Right lung (tissue), 5 donors: ENCODE measurements around the gene GRM4. TPM values are rescaled to one million over a fixed set of nuclear protein-coding genes. Genes with fewer than 3 reads are reported as not detected.
A peak's percentile ranks its signal among the peaks of the same experiment; 100 is the strongest.

ENCODE experiments used
- DNase-seq, 2 donors: peaks; one replicate each; pipeline ENCODE4 v3.0.0-alpha.2; 2013
- polyA plus RNA-seq, 5 donors: library from polyadenylated mRNA; unstranded; fragments of 120-200 nt; gene quantifications; one replicate each; pipeline versions ENCODE4 v1.2.1 to v1.2.3, GENCODE V29; 2013; ENCODE audit warnings: inconsistent platforms in 1 of 5, low replicate concordance in 1 of 5; ENCODE audit not compliant: insufficient read length in 5 of 5, insufficient read depth in 1 of 5

The GRM4 gene
- polyA plus RNA-seq, 5 donors, result 0.33 to 0.60 (median 0.37) TPM

- DNase-seq, result no peak
Measured at GRCh38 chr6:34143196-34143883, 2.5 kb downstream of the GRM4 start.

DNA sequence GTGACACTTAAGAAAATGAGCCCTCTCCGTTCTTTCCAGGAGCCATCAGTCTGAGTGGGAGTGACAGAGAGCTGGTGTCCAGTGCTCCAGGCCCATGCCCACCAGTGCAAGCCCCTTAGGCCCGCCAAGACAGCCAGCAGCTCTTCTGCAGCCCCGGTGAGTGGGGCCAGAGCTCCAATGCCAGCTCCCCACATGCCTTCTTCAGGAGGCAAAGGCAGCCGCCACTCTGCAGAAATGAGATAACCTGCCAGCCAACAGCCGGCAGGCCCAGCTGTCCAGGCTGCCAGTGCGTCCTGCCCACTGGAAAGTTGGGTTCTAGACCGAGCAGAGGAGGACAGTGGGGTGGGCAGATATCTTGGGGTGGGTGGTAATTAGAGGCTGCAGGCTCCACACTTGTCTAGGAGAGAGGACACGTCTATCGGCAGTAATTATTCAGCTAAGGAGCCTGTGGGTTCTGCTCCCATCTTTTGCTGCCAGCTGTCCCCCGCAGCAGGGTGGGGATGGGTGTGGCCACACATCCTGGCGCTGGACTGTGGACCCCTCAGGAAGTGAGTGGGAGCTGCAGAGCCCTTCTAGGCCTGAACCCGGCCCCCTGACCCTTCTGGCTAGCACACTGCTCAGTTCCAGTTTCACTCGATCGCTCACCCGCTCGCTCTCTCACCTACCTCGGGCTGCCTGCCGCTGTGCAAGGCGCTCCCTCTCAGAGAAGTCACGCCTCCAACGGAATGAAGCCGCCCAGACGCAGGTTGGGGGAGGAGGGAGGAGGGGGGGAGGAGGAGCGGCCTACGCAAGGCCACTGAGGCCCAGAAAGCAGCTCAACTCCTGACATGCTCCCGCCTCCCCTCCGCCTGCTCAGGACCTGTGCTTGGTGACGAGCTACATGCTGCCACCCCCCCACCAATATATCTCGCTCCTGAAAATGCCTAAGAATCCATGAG lies 3.6 kb downstream of the GRM4 start:
- no peak for DNase-seq

DNA sequence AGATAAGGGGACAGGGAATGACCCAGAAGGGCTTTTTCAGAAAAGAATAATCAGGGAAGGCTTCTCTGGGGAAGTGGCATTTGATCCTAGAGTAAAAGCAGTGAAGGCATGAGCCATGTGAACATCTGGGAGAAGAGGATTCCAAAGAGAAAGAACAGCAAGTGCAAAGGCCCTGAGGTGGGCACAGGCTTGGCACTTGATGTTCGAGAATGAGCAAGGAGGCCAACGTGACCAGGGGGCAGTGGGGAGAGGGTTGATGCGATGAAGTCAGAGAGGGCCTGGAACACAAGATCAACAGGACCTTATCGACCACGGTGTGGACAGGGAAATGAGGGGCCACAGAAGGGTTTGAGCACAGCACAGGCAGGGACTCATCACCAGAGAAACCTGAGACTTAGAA lies 5.8 kb downstream of the GRM4 start:
- DNase-seq, result no peak

GRCh38 chr6:34138914-34139510 lies 6.9 kb downstream of the GRM4 start:
- no peak for DNase-seq

DNA sequence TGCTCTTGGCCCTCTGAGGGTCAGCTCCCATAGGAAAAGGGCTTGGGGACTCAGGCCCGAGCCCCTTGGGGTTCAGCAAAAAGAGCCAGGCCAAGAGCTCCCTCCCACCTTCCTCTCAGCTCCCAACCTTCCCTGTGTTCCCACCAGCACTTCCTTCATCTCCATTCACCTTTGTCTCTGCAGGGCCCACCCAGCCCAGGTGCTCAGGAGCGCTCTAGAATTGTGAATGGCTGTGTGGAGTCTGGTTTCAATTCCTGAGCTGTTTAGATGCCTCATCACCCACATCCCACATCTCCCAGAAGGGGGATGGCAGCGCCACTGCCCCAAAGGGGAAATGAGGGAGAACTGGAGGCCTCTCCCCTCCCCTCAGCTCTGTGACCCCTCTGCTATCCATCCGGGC lies 7.7 kb downstream of the GRM4 start:
- DNase-seq, result no peak

DNA sequence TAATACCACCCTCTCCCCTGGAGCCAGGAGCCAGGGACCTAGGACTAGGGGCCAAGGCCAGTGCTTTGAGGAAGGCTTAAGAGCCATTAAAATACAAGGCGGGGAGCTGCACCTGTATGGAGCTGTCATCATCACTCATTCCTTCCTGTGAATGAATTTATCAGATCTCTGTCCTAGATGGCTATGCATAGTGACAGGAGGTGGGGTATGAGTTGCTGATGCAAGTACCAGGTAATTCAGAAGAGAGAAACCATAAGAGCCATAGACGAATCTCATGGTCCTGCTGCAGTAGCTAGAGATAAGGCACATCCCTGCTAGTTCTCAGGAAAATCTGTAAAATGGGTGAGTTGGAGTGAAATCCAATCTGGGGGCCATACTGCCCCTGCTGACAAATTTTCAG lies 10.3 kb downstream of the GRM4 start:
- DNase-seq, result no peak

GRCh38 chr6:34132486-34133185 lies 13.3 kb downstream of the GRM4 start:
- peak; percentile 36 to 37 for DNase-seq

- DNase-seq, result no peak
Measured at GRCh38 chr6:34131326-34132290, 14.3 kb downstream of the GRM4 start.

- DNase-seq, result no peak
Measured at GRCh38 chr6:34130862-34131261, 15.0 kb downstream of the GRM4 start.

DNA sequence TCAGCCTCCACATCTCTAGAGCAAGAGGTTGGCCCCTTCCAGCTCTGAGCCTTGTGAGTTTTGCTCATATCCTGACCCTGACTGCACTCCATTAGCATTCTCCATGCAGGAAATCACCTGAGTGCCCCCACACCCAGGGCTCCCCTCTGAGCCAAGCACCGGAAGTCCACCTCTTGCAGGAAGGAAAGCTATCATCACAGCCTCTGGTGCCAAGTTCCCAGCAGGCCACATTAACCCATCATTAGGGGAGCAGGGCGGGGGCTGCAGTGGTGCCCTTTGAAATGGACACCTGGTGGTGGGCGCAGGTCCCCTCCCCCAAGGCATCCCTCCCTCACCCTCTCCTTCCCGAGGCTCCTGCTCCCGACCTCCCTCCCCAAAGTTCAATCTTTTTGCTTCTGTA lies 16.1 kb downstream of the GRM4 start:
- DNase-seq, result no peak

- DNase-seq, result no peak
Measured at GRCh38 chr6:34128045-34128444, 17.8 kb downstream of the GRM4 start.

GRCh38 chr6:34126419-34126818 lies 19.5 kb downstream of the GRM4 start:
- no peak for DNase-seq

DNA sequence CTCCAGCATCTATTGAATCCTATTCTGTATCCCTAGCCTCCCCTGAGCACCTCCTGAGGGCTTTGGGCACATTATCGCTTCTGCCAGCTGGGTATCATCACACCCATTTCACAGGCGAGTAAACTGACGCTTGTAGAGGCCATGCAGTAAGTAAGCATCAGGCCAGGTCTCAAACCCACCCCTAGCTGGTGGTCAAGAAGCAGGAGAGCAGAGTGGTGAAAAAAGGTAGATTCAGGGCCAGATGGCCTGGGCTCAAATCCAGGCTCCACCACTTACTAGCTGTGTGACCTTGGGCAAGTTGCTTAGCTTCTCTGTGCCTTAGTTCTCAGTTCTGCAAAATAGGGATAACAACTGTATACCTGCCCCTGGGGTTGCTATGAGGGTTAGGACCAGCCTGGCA lies 19.9 kb downstream of the GRM4 start:
- DNase-seq, result no peak

DNA sequence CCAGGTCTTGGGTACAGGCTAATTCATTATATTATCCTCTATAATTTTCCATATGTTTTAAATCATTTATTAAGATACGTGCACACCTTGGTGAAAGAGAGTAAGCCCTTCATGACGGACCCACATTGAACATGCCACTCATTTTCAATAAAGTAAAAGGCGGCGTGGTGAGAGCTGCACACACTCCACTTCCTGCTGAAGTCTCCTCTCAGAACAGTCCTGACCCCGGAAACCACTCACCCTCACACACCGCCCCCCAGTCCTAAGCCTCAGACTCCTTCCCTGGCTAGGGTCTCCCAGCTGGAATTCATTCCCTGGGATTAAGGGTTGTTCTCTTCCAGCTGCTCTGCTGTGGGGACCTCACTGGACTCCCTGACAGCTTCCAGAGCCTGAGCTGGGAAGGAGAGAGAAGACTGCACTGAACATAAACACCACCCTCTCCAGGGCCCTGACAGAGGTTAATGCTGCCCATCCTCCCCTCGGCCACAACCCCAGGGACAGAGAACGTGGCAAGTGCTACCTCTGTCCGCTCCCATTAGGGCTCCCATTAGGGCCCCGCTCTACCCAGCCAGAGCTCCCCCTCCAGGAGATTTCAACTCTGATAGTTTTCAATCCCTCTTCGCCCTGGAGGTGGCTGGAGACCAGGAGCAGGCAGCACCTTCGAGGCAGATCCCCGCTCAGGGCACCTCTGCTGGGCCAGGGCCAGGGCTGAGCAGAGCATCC lies 24.8 kb downstream of the GRM4 start:
- no peak for DNase-seq

DNA sequence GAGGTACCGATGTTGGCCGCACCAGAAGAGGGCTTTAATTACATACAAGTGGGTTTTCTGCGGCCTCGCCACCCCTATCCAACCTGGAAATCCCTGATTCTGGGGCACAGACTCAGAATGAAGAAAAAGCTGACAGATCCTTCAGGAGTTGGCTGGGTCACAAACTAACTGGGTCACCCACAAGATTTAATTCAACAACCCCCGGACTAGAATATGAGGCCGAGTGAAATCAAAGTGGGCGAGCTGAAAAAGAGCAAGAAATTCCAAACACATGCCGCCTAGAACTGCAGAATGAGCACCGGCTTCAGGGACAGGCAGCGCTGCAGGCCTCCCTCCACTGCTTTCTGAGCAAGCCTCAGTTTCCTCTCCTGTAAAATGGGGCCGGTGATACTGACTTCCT lies 30.0 kb downstream of the GRM4 start:
- DNase-seq, result no peak

DNA sequence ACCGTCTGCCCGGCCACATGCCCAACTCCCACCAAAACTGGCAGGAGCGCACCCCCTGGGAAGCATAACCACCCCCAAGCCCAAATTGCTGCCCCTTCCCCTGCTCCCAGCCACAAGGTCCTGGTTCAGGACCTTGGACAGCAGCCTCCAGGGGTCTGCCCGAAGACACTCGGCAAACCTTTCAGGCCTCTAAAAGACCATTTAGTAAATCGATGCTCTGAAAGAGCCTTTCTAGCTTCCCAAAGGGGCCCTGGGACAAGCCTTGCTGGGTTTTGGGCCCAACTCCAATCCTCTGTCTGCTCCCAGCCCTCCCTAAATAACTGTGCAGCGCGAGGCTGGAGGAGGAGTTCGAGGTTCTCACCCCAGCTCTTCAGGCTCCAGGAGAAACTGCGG lies 30.5 kb downstream of the GRM4 start:
- DNase-seq, result peak; percentile 33 to 38

DNA sequence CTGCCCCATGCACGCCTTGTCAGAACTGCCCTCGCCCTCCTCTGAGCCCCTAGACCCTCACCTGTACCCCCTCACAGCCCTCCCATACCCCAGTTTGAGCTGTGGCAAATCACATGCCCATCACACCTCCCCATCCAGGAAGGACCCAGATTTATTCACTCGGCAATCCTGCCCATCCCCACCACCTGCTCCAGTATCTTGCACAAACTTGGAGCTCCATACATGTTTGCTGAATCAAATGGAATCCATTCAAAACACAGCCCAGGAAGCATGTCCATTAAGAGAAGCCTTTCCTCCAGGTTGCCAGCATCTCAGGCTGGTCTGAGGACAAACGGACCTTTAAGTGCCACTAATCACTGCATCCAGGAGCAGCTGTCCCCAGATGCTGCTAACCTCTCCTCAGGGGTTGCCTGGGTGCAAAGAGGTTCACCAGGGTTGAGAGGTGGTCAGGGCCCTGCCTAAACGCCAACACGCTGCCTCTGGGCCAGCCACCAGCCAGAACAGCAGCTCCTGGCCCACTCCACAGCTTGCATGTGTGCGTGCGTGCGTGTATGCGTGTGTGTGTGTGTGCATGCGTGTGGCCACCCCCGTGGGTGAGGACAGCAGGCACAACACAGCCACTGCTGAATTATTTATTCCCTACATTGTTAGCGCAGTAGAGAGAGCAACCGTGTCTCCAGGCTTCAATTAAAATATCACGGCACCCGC lies 31.0 kb downstream of the GRM4 start:
- DNase-seq, result no peak

GRCh38 chr6:34113532-34113931 lies 32.4 kb downstream of the GRM4 start:
- no peak for DNase-seq

DNA sequence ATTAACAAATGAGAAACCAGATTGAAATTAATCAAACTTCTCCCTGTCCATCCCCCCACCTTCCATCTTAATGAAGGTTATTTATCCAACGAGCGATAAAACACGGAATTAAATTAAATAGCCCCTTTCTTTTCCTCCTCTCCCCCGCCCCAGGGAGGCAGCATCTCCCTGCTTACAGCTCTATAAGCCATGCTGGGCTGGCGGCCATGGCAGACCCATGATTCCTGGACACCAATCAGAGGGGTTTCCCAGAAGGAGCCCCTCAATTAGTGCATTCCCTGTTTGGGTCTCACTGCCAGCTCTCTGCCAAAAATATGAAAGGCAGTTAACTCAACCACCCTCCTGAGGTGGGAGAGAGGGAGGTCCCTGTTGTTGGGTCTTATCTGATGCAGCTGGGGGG lies 33.8 kb downstream of the GRM4 start:
- no peak for DNase-seq

DNA sequence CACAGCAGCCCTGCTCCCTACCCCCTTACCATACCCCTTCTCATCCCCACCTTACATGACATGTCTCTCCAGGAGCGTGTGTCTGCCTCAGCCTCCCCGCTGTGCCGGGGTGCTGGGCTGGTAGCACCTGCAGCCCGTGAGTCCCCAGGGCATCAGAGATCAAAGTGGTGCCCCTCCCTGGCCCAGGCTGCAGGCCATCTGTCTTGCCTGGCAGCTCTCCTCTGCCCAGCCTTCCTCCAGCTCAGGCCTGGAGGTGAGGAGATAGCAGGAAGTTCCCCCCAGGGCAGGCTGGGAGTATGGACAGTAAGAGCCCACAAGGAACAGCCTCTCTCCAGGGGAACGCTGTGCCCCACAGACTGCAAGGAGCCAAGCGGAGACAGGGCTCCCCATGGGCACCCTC lies 35.3 kb downstream of the GRM4 start:
- DNase-seq, result no peak
